ENCODE measurements around the gene PBLD. TPM values are rescaled to one million over a fixed set of nuclear protein-coding genes. Genes with fewer than 3 reads are reported as not detected.
"Not testable (repeated sequence)": the region's sequence is repeated elsewhere in the genome, so short reads cannot be mapped to it uniquely, and the experiment has no call there.

Gene PBLD
- total RNA-seq, 1 experiment from 2014 or later, result 7.2 TPM

GRCh38 chr10:68333440-68334431 is 1.0 kb upstream of the PBLD start:
- peaks cover 47% of the 10 kb centered on the region for H3K4me1 ChIP-seq (ENCODE audit: low read length)
- peaks cover 54% of the 10 kb centered on the region for H3K36me3 ChIP-seq (ENCODE audit: insufficient read depth, low read length)
- H3K79me2 ChIP-seq (ENCODE audit: low read length), result peaks cover 69% of the 10 kb centered on the region
- no peaks in the 10 kb centered on the region for H3K27me3 ChIP-seq (ENCODE audit: low read length)
- H3K27ac ChIP-seq (ENCODE audit: low read length), result peak overlapping the region; percentile 88
- H3K9me3 ChIP-seq (ENCODE audit: low read length), result no peaks in the 10 kb centered on the region
- H4K20me1 ChIP-seq (ENCODE audit: insufficient read depth, low read depth, low read length), result peaks cover 59% of the 10 kb centered on the region
- no peaks in the 10 kb centered on the region for H3K9me2 ChIP-seq (replicated peaks; ENCODE audit: insufficient read depth, low read length)
- H3K9ac ChIP-seq (ENCODE audit: low read length), result peak overlapping the region; percentile 96
- H3K4me2 ChIP-seq (ENCODE audit: low read depth, low read length, poor library complexity, severe bottlenecking), result peak overlapping the region; percentile 94
- H3K4me3 ChIP-seq (ENCODE audit: low read length), result peak overlapping the region; percentile 88
- no peak overlapping the region for H2AFZ ChIP-seq (ENCODE audit: low read length)
- DNase-seq, result no peak

GRCh38 chr10:68333058-68333395 is 299 bp upstream of the PBLD start:
- peak overlapping the region; percentile 94 for H3K4me2 ChIP-seq (ENCODE audit: low read depth, low read length, poor library complexity, severe bottlenecking)
- H3K4me3 ChIP-seq (ENCODE audit: low read length), result peak overlapping the region; percentile 88
- H4K20me1 ChIP-seq (ENCODE audit: insufficient read depth, low read depth, low read length), result peaks cover 52% of the 10 kb centered on the region
- DNase-seq, result no peak
- H3K9ac ChIP-seq (ENCODE audit: low read length), result peak overlapping the region; percentile 96
- peaks cover 62% of the 10 kb centered on the region for H3K79me2 ChIP-seq (ENCODE audit: low read length)
- peak overlapping the region; percentile 88 for H3K27ac ChIP-seq (ENCODE audit: low read length)
- H3K4me1 ChIP-seq (ENCODE audit: low read length), result peaks cover 53% of the 10 kb centered on the region
- no peaks in the 10 kb centered on the region for H3K9me2 ChIP-seq (replicated peaks; ENCODE audit: insufficient read depth, low read length)
- no peaks in the 10 kb centered on the region for H3K9me3 ChIP-seq (ENCODE audit: low read length)
- no peaks in the 10 kb centered on the region for H3K27me3 ChIP-seq (ENCODE audit: low read length)
- H3K36me3 ChIP-seq (ENCODE audit: insufficient read depth, low read length), result peaks cover 47% of the 10 kb centered on the region; the same call in 1 of the 2 replicates
- no peak overlapping the region for H2AFZ ChIP-seq (ENCODE audit: low read length)

- peak within 1 kb of the TSS; percentile 94 for H3K4me2 ChIP-seq (ENCODE audit: low read depth, low read length, poor library complexity, severe bottlenecking)
- peak within 1 kb of the TSS; percentile 96 for H3K9ac ChIP-seq (ENCODE audit: low read length)
- H3K4me1 ChIP-seq (ENCODE audit: low read length), result peaks cover 50% of the 10 kb centered on the region
- peak; percentile 99 for DNase-seq
- peaks cover 43% of the 10 kb centered on the region for H4K20me1 ChIP-seq (ENCODE audit: insufficient read depth, low read depth, low read length)
- peaks cover 34% of the 10 kb centered on the region; the same call in 1 of the 2 replicates for H3K36me3 ChIP-seq (ENCODE audit: insufficient read depth, low read length)
- H3K9me3 ChIP-seq (ENCODE audit: low read length), result no peaks in the 10 kb centered on the region
- peak within 1 kb of the TSS; percentile 88 for H3K4me3 ChIP-seq (ENCODE audit: low read length)
- no peaks in the 10 kb centered on the region for H3K27me3 ChIP-seq (ENCODE audit: low read length)
- H2AFZ ChIP-seq (ENCODE audit: low read length), result peak within 1 kb of the TSS; percentile 74
- H3K27ac ChIP-seq (ENCODE audit: low read length), result peak within 1 kb of the TSS; percentile 88
- no peaks in the 10 kb centered on the region for H3K9me2 ChIP-seq (replicated peaks; ENCODE audit: insufficient read depth, low read length)
- peaks cover 48% of the 10 kb centered on the region for H3K79me2 ChIP-seq (ENCODE audit: low read length)
Measured at GRCh38 chr10:68331455-68332258, 1.1 kb downstream of the PBLD start, which contains the start of gene HNRNPH3. HNRNPH3 (plus strand) TSS chr10:68332064; CDS start chr10:68337222, 5,158 bp downstream.

GRCh38 chr10:68330852-68331454 is 1.8 kb downstream of the PBLD start:
- Histone ChIP-seq H3K27me3 (ENCODE audit: low read length) (no peaks in the 10 kb centered on the region), H3K27ac (ENCODE audit: low read length) (peak overlapping the region; percentile 88), H3K4me3 (ENCODE audit: low read length) (peak overlapping the region; percentile 88), H3K9me3 (ENCODE audit: low read length) (no peaks in the 10 kb centered on the region), H3K9ac (ENCODE audit: low read length) (peak overlapping the region; percentile 96), H3K4me1 (ENCODE audit: low read length) (peaks cover 43% of the 10 kb centered on the region), H3K79me2 (ENCODE audit: low read length) (peaks cover 41% of the 10 kb centered on the region), H3K4me2 (ENCODE audit: low read depth, low read length, poor library complexity, severe bottlenecking) (peak overlapping the region; percentile 94), H4K20me1 (ENCODE audit: insufficient read depth, low read depth, low read length) (peaks cover 36% of the 10 kb centered on the region), H3K36me3 (ENCODE audit: insufficient read depth, low read length) (peaks cover 28% of the 10 kb centered on the region; the same call in 1 of the 2 replicates), H3K9me2 (replicated peaks; ENCODE audit: insufficient read depth, low read length) (no peaks in the 10 kb centered on the region), H2AFZ (ENCODE audit: low read length) (peak overlapping the region; percentile 74)
- peak; percentile 54 for DNase-seq

GRCh38 chr10:68329506-68329861 is 3.2 kb downstream of the PBLD start:
- H4K20me1 ChIP-seq (ENCODE audit: insufficient read depth, low read depth, low read length), result peaks cover 21% of the 10 kb centered on the region
- peaks cover 14% of the 10 kb centered on the region; the same call in 1 of the 2 replicates for H3K36me3 ChIP-seq (ENCODE audit: insufficient read depth, low read length)
- H3K4me1 ChIP-seq (ENCODE audit: low read length), result peaks cover 28% of the 10 kb centered on the region
- no peak for DNase-seq
- H3K27me3 ChIP-seq (ENCODE audit: low read length), result no peaks in the 10 kb centered on the region
- peaks cover 26% of the 10 kb centered on the region for H3K79me2 ChIP-seq (ENCODE audit: low read length)
- H3K9me2 ChIP-seq (replicated peaks; ENCODE audit: insufficient read depth, low read length), result no peaks in the 10 kb centered on the region
- no peak overlapping the region for H2AFZ ChIP-seq (ENCODE audit: low read length)
- no peak overlapping the region for H3K4me2 ChIP-seq (ENCODE audit: low read depth, low read length, poor library complexity, severe bottlenecking)
- no peak overlapping the region for H3K9ac ChIP-seq (ENCODE audit: low read length)
- H3K4me3 ChIP-seq (ENCODE audit: low read length), result no peak overlapping the region
- no peak overlapping the region for H3K27ac ChIP-seq (ENCODE audit: low read length)
- H3K9me3 ChIP-seq (ENCODE audit: low read length), result no peaks in the 10 kb centered on the region

- Histone ChIP-seq H3K27ac (ENCODE audit: low read length) (no peak overlapping the region), H3K9ac (ENCODE audit: low read length) (no peak overlapping the region), H3K9me2 (replicated peaks; ENCODE audit: insufficient read depth, low read length) (no peaks in the 10 kb centered on the region), H3K4me3 (ENCODE audit: low read length) (no peak overlapping the region), H3K9me3 (ENCODE audit: low read length) (no peaks in the 10 kb centered on the region), H3K4me2 (ENCODE audit: low read depth, low read length, poor library complexity, severe bottlenecking) (peak overlapping the region; percentile 25), H3K36me3 (ENCODE audit: insufficient read depth, low read length) (0 out of 2 replicates have a peak, but pooled peaks cover under 1% of the 10 kb centered on the region), H4K20me1 (ENCODE audit: insufficient read depth, low read depth, low read length) (peaks cover 8% of the 10 kb centered on the region; the same call in 1 of the 2 replicates), H2AFZ (ENCODE audit: low read length) (peak overlapping the region; percentile 49; the same call in 1 of the 2 replicates), H3K79me2 (ENCODE audit: low read length) (peaks cover 13% of the 10 kb centered on the region), H3K4me1 (ENCODE audit: low read length) (peaks cover 17% of the 10 kb centered on the region), H3K27me3 (ENCODE audit: low read length) (no peaks in the 10 kb centered on the region)
- DNase-seq, result peak; percentile 35
Measured at GRCh38 chr10:68327889-68328786, 4.6 kb downstream of the PBLD start.

- H4K20me1 ChIP-seq (ENCODE audit: insufficient read depth, low read depth, low read length); H3K4me1 ChIP-seq (ENCODE audit: low read length); H3K27ac ChIP-seq (ENCODE audit: low read length); H2AFZ ChIP-seq (ENCODE audit: low read length); H3K4me2 ChIP-seq (ENCODE audit: low read depth, low read length, poor library complexity, severe bottlenecking); H3K9ac ChIP-seq (ENCODE audit: low read length); H3K36me3 ChIP-seq (ENCODE audit: insufficient read depth, low read length); H3K27me3 ChIP-seq (ENCODE audit: low read length); H3K9me3 ChIP-seq (ENCODE audit: low read length); H3K4me3 ChIP-seq (ENCODE audit: low read length); H3K79me2 ChIP-seq (ENCODE audit: low read length); DNase-seq; H3K9me2 ChIP-seq (replicated peaks; ENCODE audit: insufficient read depth, low read length): not testable (repeated sequence)
Measured at GRCh38 chr10:68324396-68324795, 8.3 kb downstream of the PBLD start.
